HG02642 (cell line): Measurements from ENCODE around the gene MLXIP.
"Not testable (repeated sequence)": the region's sequence is repeated elsewhere in the genome, so short reads cannot be mapped to it uniquely, and the experiment has no call there.

Experiments
- ATAC-seq: cut with Tn5 transposase; IDR thresholded peaks from one replicate; pipeline ENCODE4 v1.9.1; 2021; ENCODE audit warnings: mild to moderate bottlenecking; ENCODE audit not compliant: unreplicated experiment, poor library complexity

Gene MLXIP

DNA sequence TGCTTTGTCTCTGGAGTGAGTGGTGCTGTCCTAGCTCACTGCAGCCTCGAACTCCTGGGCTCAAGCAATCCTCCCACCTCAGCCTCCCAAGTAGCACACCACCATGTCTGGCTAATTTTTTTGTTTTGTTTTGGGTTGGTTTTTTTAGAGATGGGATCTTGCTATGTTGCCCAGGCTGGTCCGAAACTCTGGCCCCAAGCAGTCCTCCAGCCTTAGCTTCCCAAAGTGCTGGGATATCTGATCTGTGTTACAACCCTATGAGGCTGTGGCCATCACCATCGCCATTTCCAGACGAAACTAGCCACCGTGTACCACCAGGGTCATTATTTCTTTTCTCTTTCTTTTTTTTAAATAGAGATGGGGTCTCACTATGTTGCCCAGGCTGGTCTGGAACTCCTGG is 92.8 kb downstream of the MLXIP start:
- ATAC-seq = no peak

- no peak for ATAC-seq
These were observed 93.8 kb downstream of the MLXIP start for GRCh38 chr12:122172262-122172939.

DNA sequence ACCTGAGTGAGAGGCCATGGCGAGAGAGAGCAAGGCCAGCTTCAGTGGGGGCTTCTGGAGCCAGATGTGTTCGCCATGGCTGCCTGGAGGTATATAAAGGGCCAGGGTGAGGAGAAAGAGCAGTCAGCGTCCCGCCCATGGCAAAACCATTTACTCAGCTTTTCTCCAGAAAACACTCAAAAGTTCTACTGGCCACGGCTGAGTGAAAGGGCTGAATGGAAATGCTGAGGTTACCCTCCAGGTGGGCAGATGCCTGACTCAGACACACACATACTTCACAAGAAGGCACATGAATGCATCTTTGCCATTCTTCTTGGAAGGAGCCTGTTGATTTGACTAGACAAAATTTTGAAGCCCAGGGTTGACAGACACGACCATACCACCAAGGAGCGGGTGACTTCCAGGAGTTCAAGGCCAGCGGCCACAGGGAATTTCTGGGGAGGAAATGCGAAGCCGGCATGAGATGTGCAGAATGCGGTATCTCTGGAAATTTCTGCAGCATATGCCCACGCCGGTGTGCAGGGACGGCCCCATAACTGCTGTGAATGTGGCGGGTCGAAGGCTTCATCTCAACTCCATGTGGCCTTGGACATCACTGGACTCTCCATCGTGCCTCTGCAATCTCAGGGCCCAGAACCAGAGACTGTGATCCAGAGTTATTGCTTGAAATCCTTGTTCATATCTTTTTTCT is 95.7 kb downstream of the MLXIP start, which contains the start of gene IL31:
Gene IL31 (minus strand): TSS at position 67 of the 691 bp plus-strand sequence. CDS start 49 bp downstream, at position 18.
- ATAC-seq = no peak

GRCh38 chr12:122176473-122176872 is 97.9 kb downstream of the MLXIP start:
- ATAC-seq = not testable (repeated sequence)

- ATAC-seq = no peak
These were observed 104.5 kb downstream of the MLXIP start, which contains the start of gene LRRC43 for GRCh38 chr12:122182887-122183587. Gene LRRC43, plus strand, starts transcription at chr12:122183123. Its CDS starts 22 bp downstream, at chr12:122183145.

GRCh38 chr12:122183588-122183940 is 105.0 kb downstream of the MLXIP start:
- no peak for ATAC-seq

- no peak for ATAC-seq
These were observed 106.0 kb downstream of the MLXIP start for GRCh38 chr12:122184517-122184916.

GRCh38 chr12:122185079-122185478 is 106.5 kb downstream of the MLXIP start:
- ATAC-seq = no peak

- ATAC-seq = no peak
These were observed 107.0 kb downstream of the MLXIP start for GRCh38 chr12:122185494-122186082.

DNA sequence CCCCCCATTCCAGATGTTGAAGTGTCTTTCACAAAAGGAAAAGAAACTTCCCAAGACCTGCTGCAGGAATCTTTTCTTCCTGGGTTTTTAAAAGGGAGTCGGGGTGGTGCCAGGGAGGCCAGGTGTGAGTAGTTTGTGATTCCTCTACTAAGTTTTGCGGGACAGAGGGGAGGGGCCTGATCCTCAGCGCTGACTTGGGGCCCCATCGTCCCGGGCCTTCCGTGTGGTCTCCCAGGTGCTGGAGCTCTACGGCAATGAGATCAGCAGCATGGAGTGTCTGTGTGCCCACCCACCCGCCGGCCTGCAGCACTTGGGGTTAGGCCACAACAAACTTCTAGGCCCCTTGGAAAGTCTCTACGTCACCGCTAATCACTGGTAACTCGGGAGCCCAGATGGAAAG is 108.9 kb downstream of the MLXIP start:
- no peak for ATAC-seq

- ATAC-seq = no peak
These were observed 111.3 kb downstream of the MLXIP start for GRCh38 chr12:122189626-122190475.

- ATAC-seq = no peak
These were observed 112.5 kb downstream of the MLXIP start for GRCh38 chr12:122190842-122191668.

DNA sequence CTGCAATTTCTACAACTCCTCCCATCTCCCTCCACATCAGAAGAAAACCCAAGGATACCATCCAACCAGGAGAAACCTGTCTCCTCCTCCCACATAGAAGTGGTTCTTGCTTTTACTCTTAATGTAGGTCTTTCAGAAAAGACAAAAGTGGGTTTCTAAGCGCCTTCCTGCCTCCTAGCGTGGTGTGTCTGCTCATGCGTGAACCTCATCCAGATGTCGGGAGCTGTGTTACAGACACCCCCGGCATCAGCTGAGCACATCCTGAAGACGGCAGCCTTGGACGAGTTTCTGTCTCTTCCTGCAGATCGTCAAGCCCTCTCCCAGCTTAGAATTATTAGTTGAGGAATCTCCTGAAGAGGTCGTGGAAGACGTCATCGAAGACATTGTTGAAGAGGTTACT is 113.9 kb downstream of the MLXIP start:
- no peak for ATAC-seq

- ATAC-seq = no peak
These were observed 116.2 kb downstream of the MLXIP start for GRCh38 chr12:122194804-122195203.

DNA sequence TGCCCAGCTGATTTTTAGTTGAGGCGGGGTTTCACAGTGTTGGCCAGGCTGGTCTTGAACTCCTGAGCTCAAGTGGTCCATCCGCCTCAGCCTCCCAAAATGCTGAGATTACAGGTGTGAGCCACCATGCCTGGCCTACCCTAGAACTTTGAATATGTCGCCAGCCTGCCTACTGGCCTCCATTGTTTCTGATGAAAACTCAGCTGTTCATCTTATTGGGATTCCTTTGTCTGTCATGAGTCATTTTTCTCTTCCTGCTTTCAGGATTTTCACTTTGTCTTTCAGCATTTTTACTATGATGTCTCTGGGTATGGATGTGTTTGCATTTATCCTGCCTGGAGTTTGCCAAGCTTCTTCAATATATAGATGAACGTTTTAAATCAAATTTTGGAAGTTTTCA is 116.8 kb downstream of the MLXIP start:
- ATAC-seq = no peak
